ENCODE results near the gene TTF1. TPM values are rescaled to one million over a fixed set of nuclear protein-coding genes. Genes with fewer than 3 reads are reported as not detected.

TTF1 gene
- total and polyA plus RNA-seq, 2 donors from 2014 or later = 10.3 to 16.3 TPM

DNA sequence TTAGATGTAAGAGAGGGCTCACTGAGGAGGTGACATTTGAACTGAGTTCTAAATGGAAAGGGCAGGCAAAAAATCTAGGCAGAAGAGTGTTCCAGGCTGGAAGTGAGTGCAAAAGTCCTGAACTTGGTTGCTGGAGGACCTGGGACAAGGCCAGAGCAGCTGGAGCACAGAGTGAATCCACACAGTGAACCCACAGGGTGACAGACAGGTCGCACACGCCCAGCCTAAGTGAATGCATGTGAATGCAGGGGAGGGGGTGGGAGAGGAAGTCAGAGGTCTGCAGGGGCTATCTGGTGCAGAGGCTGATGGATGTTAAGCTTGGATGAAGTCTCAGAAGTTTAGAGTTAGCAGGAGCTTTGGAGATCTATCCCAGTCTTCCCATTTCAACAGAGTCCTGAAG, 556 bp upstream of the TTF1 start:
- peak overlapping the region in 2 of 3 donors; percentile 73 to 98 for H3K4me3 ChIP-seq (ENCODE audit: low read length in 3 of 3)
- intact Hi-C loops (cut with DNase I) = no loop called here
- H3K9ac ChIP-seq (ENCODE audit: low read length in 3 of 3) = peak overlapping the region in 1 of 3 donors; percentile 62
- peaks cover 2% of the 10 kb centered on the region for H3K27me3 ChIP-seq (ENCODE audit: control insufficient read depth, insufficient read depth, low read length)
- no peak for DNase-seq
- peaks cover 0 to 23% (median 0%) of the 10 kb centered on the region in 3 donors for H3K4me1 ChIP-seq (ENCODE audit: control insufficient read depth in 2 of 3, insufficient read depth in 2 of 3, low read depth in 1 of 3, low read length in 3 of 3)
- peaks cover 0 to 2% (median 2%) of the 10 kb centered on the region in 3 donors for H3K36me3 ChIP-seq (ENCODE audit: control insufficient read depth in 2 of 3, insufficient read depth in 3 of 3, low read length in 3 of 3)
- no peak for TF ChIP-seq CTCF (IDR thresholded peaks at IDR 0.05; ENCODE audit: borderline replicate concordance, extremely low read depth, insufficient read depth)
- FAIRE-seq = no peak
- H3K27ac ChIP-seq (ENCODE audit: low read depth in 2 of 2, low read length in 2 of 2) = no peak overlapping the region
- H3K9me3 ChIP-seq (ENCODE audit: control insufficient read depth in 2 of 3, insufficient read depth in 1 of 3, low read length in 3 of 3) = no peaks in the 10 kb centered on the region

DNA sequence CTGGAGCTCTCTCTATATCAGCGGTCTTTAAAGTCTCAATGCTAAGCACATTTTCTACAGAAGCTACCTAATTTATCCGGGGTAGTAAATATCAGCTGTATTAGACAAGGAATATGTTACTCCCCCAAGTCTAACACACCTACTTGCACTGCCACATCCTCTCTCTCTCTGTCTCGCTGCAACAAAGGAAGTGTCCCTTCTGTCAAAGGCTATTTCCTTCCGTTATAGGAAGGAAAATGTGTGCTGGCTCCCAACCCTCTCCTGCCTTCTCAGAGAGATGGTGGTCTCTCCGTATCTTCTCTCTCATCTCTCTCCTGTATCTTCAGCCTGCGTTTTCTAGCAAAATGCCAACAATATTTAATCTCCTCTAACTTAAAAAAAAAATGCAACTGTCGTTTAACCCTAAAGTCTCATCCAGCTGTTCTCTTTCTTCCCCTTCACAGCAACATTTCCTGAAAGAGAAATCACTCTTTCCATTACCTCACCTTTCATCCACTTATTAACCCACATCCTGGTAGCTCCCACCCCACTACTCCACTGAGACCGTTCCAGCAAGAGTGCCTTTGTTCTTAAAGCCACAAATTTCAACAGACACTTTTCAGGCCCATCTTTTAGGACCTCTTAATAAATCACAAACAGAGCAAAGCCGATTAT, 2.3 kb downstream of the TTF1 start:
- H3K4me3 ChIP-seq (ENCODE audit: low read length in 3 of 3) = no peak overlapping the region
- TF ChIP-seq CTCF (IDR thresholded peaks at IDR 0.05; ENCODE audit: borderline replicate concordance, extremely low read depth, insufficient read depth) = no peak
- H3K9ac ChIP-seq (ENCODE audit: low read length in 3 of 3) = no peak overlapping the region
- H3K27ac ChIP-seq (ENCODE audit: low read depth in 2 of 2, low read length in 2 of 2) = no peak overlapping the region
- no peaks in the 10 kb centered on the region for H3K27me3 ChIP-seq (ENCODE audit: control insufficient read depth, insufficient read depth, low read length)
- intact Hi-C loops (cut with DNase I) = no loop called here
- peaks cover 2 to 14% (median 8%) of the 10 kb centered on the region in 3 donors for H3K36me3 ChIP-seq (ENCODE audit: control insufficient read depth in 2 of 3, insufficient read depth in 3 of 3, low read length in 3 of 3)
- peak in 1 of 5 donors; percentile 25 for DNase-seq
- no peaks in the 10 kb centered on the region for H3K9me3 ChIP-seq (ENCODE audit: control insufficient read depth in 2 of 3, insufficient read depth in 1 of 3, low read length in 3 of 3)
- no peak for FAIRE-seq
- H3K4me1 ChIP-seq (ENCODE audit: control insufficient read depth in 2 of 3, insufficient read depth in 2 of 3, low read depth in 1 of 3, low read length in 3 of 3) = peaks cover 0 to 12% (median 2%) of the 10 kb centered on the region in 3 donors

- H3K9ac ChIP-seq (ENCODE audit: low read length in 3 of 3) = no peak overlapping the region
- no peaks in the 10 kb centered on the region for H3K9me3 ChIP-seq (ENCODE audit: control insufficient read depth in 2 of 3, insufficient read depth in 1 of 3, low read length in 3 of 3)
- no peak overlapping the region for H3K4me3 ChIP-seq (ENCODE audit: low read length in 3 of 3)
- intact Hi-C loops (cut with DNase I) = no loop called here
- no peak for FAIRE-seq
- H3K27ac ChIP-seq (ENCODE audit: low read depth in 2 of 2, low read length in 2 of 2) = no peak overlapping the region
- peaks cover 0 to 8% (median 2%) of the 10 kb centered on the region in 3 donors for H3K4me1 ChIP-seq (ENCODE audit: control insufficient read depth in 2 of 3, insufficient read depth in 2 of 3, low read depth in 1 of 3, low read length in 3 of 3)
- DNase-seq = peak in 4 of 5 donors; percentile 57 to 85 (median 76)
- H3K36me3 ChIP-seq (ENCODE audit: control insufficient read depth in 2 of 3, insufficient read depth in 3 of 3, low read length in 3 of 3) = peaks cover 6 to 28% (median 19%) of the 10 kb centered on the region in 3 donors
- H3K27me3 ChIP-seq (ENCODE audit: control insufficient read depth, insufficient read depth, low read length) = no peaks in the 10 kb centered on the region
- no peak for TF ChIP-seq CTCF (IDR thresholded peaks at IDR 0.05; ENCODE audit: borderline replicate concordance, extremely low read depth, insufficient read depth)
These were observed 4.8 kb downstream of the TTF1 start for GRCh38 chr9:132401824-132402223.
